ENCODE data around the gene OR2A5. TPM values are rescaled to one million over a fixed set of nuclear protein-coding genes. Genes with fewer than 3 reads are reported as not detected.

The OR2A5 gene
- total RNA-seq = not detected in 2 replicates
- not detected in 2 replicates for polyA plus RNA-seq
- not detected in 2 replicates for polyA plus RNA-seq (2012)
- not detected in 2 replicates for polyA minus RNA-seq (ENCODE audit: low replicate concordance)

GRCh38 chr7:144048648-144049047, at the start of gene OR2A5:
Gene OR2A5 (plus strand): TSS chr7:144048948. CDS start chr7:144050402, 1,454 bp downstream.
- no peaks in the 10 kb centered on the region for H3K36me3 ChIP-seq (ENCODE audit: control insufficient read depth, insufficient read depth, low read length)
- H4K20me1 ChIP-seq (ENCODE audit: control insufficient read depth, extremely low read depth, insufficient read depth, low read length) = no peaks in the 10 kb centered on the region
- H3K79me2 ChIP-seq (ENCODE audit: control insufficient read depth, insufficient read depth, low read length) = no peaks in the 10 kb centered on the region
- no peak within 1 kb of the TSS for H3K4me2 ChIP-seq (ENCODE audit: extremely low read depth, insufficient read depth, low read length)
- no peak within 1 kb of the TSS for H3K27ac ChIP-seq (ENCODE audit: insufficient read depth, low read length)
- no peak within 1 kb of the TSS for H3K4me3 ChIP-seq (replicated peaks in 1 of 4; ENCODE audit: control extremely low read depth in 1 of 4, insufficient read depth in 1 of 4, low read depth in 3 of 4, low read length in 4 of 4)
- H3K4me1 ChIP-seq (ENCODE audit: control insufficient read depth, extremely low read depth, insufficient read depth, low read length) = no peaks in the 10 kb centered on the region
- H3K9me3 ChIP-seq (ENCODE audit: control insufficient read depth, insufficient read depth, low read depth, low read length) = no peaks in the 10 kb centered on the region
- TF ChIP-seq CTCF (conservative IDR thresholded peaks at IDR 0.05 in 1 of 2, IDR thresholded peaks at IDR 0.05 in 1 of 2; ENCODE audit: low read depth in 1 of 2, low read length in 2 of 2) (no peak), EZH2 (IDR thresholded peaks at IDR 0.05; ENCODE audit: low read length, missing control alignments) (no peak)
- no peak within 1 kb of the TSS for H3K9ac ChIP-seq (ENCODE audit: insufficient read depth, low read length)
- H2AFZ ChIP-seq (ENCODE audit: low read length) = no peak within 1 kb of the TSS
- H3K27me3 ChIP-seq (ENCODE audit: control insufficient read depth, insufficient read depth, low read length) = no peaks in the 10 kb centered on the region
- no peak for DNase-seq (ENCODE audit: low read depth in 2 of 2)

DNA sequence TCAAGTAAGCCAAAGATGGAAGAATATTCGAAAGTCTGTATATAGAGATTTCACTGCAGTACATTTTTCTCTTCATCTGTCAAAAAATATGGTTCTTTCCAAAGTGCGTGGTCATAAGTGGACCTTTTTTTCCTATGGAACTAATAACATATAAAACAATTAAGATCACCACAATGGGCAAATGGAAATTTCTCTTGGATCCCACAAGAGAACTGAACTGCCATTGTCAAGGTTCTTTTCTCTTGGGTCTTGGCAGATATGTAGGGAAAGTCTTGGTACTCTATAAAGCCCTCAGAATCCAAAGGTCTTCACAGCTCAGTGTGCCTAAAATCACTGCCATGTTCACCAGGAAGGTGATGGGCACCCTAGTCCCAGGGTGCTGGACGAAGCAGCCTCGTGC, 48.7 kb upstream of the OR2A5 start, which contains the start of gene OR6B1:
OR6B1 (plus strand) TSS at position 301 of the 400 bp plus-strand sequence. CDS start 3,677 bp downstream, outside the sequence.
- Histone ChIP-seq H3K36me3 (ENCODE audit: control insufficient read depth, insufficient read depth, low read length) (no peaks in the 10 kb centered on the region), H4K20me1 (ENCODE audit: control insufficient read depth, extremely low read depth, insufficient read depth, low read length) (no peaks in the 10 kb centered on the region), H3K9ac (ENCODE audit: insufficient read depth, low read length) (no peak within 1 kb of the TSS), H3K27me3 (ENCODE audit: control insufficient read depth, insufficient read depth, low read length) (no peaks in the 10 kb centered on the region), H3K27ac (ENCODE audit: insufficient read depth, low read length) (no peak within 1 kb of the TSS), H3K4me1 (ENCODE audit: control insufficient read depth, extremely low read depth, insufficient read depth, low read length) (no peaks in the 10 kb centered on the region), H3K79me2 (ENCODE audit: control insufficient read depth, insufficient read depth, low read length) (no peaks in the 10 kb centered on the region), H3K9me3 (ENCODE audit: control insufficient read depth, insufficient read depth, low read depth, low read length) (no peaks in the 10 kb centered on the region), H3K4me3 (replicated peaks in 1 of 4; ENCODE audit: control extremely low read depth in 1 of 4, insufficient read depth in 1 of 4, low read depth in 3 of 4, low read length in 4 of 4) (no peak within 1 kb of the TSS), H2AFZ (ENCODE audit: low read length) (no peak within 1 kb of the TSS), H3K4me2 (ENCODE audit: extremely low read depth, insufficient read depth, low read length) (peak within 1 kb of the TSS; percentile 1)
- no peak for DNase-seq (ENCODE audit: low read depth in 2 of 2)
- TF ChIP-seq CTCF (conservative IDR thresholded peaks at IDR 0.05 in 1 of 2, IDR thresholded peaks at IDR 0.05 in 1 of 2; ENCODE audit: low read depth in 1 of 2, low read length in 2 of 2) = no peak
- TF ChIP-seq EZH2 (IDR thresholded peaks at IDR 0.05; ENCODE audit: low read length, missing control alignments) = no peak

DNA sequence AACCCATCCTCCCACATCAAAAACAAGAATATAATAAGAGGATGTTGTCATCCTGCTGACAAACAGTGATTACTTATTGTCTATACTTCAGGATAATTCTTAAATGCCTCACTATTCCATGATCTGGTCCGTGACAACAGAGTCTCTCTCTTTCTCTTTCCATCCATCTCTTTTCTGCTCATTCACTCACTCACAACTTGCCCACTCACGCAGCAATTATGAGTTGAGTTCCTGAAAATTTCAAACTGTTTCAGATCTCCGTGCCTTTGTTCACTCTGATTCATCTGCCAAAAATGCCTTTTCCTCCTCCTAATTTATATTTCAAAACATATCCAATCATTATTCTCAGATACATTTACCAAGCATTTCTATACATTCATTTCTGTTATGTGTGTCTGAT, 47.2 kb upstream of the OR2A5 start:
- H3K9ac ChIP-seq (ENCODE audit: insufficient read depth, low read length) = no peak overlapping the region
- no peak for DNase-seq (ENCODE audit: low read depth in 2 of 2)

More for the DNA sequence above, 47.2 kb upstream of the OR2A5 start:
- Histone ChIP-seq H3K36me3 (ENCODE audit: control insufficient read depth, insufficient read depth, low read length) (no peaks in the 10 kb centered on the region), H3K27ac (ENCODE audit: insufficient read depth, low read length) (no peak overlapping the region), H4K20me1 (ENCODE audit: control insufficient read depth, extremely low read depth, insufficient read depth, low read length) (no peaks in the 10 kb centered on the region), H3K79me2 (ENCODE audit: control insufficient read depth, insufficient read depth, low read length) (no peaks in the 10 kb centered on the region), H3K4me2 (ENCODE audit: extremely low read depth, insufficient read depth, low read length) (peak overlapping the region; percentile 1), H2AFZ (ENCODE audit: low read length) (peak overlapping the region; percentile 52), H3K9me3 (ENCODE audit: control insufficient read depth, insufficient read depth, low read depth, low read length) (no peaks in the 10 kb centered on the region), H3K4me1 (ENCODE audit: control insufficient read depth, extremely low read depth, insufficient read depth, low read length) (no peaks in the 10 kb centered on the region), H3K27me3 (ENCODE audit: control insufficient read depth, insufficient read depth, low read length) (no peaks in the 10 kb centered on the region), H3K4me3 (replicated peaks in 1 of 4; ENCODE audit: control extremely low read depth in 1 of 4, insufficient read depth in 1 of 4, low read depth in 3 of 4, low read length in 4 of 4) (no peak overlapping the region)
- TF ChIP-seq EZH2 (IDR thresholded peaks at IDR 0.05; ENCODE audit: low read length, missing control alignments) = no peak
- no peak for TF ChIP-seq CTCF (conservative IDR thresholded peaks at IDR 0.05 in 1 of 2, IDR thresholded peaks at IDR 0.05 in 1 of 2; ENCODE audit: low read depth in 1 of 2, low read length in 2 of 2)

Data from fibroblast of lung (primary cell).